HEK293 (cell line): Measurements from ENCODE around the gene ASPSCR1.

Experiments used
- BCL11A ChIP-seq: fragments of 450-650 bp; formaldehyde crosslinking; IDR thresholded peaks from 2 replicates; pipeline ENCODE4 v1.5.1; 2016; ENCODE audit warnings: low read depth, missing biosample characterization, missing genetic modification characterization
- GLI2 ChIP-seq: fragments of 450-650 bp; formaldehyde crosslinking; IDR thresholded peaks from 2 replicates; pipeline ENCODE4; 2017; ENCODE audit warnings: missing biosample characterization, missing genetic modification characterization, low read depth, borderline replicate concordance
- HIC1 ChIP-seq: fragments of 450-650 bp; formaldehyde crosslinking; IDR thresholded peaks from 2 replicates; pipeline ENCODE4 v1.5.1; 2016; ENCODE audit warnings: missing biosample characterization, missing genetic modification characterization
- HOXA7 ChIP-seq: sonication (generic); formaldehyde crosslinking; IDR thresholded peaks from 2 replicates; pipeline ENCODE4 v1.8.1; 2022; ENCODE audit warnings: missing genetic modification reagents, borderline replicate concordance
- INSM2 ChIP-seq: fragments of 450-650 bp; formaldehyde crosslinking; IDR thresholded peaks from 2 replicates; pipeline ENCODE4 v1.5.1; 2016; ENCODE audit warnings: missing biosample characterization, missing genetic modification characterization
- KLF1 ChIP-seq: fragments of 450-650 bp; formaldehyde crosslinking; IDR thresholded peaks from 2 replicates; pipeline ENCODE4 v1.5.1; 2016; ENCODE audit warnings: missing biosample characterization, missing genetic modification characterization
- KLF10 ChIP-seq: fragments of 450-650 bp; IDR thresholded peaks from 2 replicates; pipeline ENCODE4 v1.5.1; 2018; ENCODE audit warnings: missing biosample characterization, mild to moderate bottlenecking, missing genetic modification characterization
- PRDM4 ChIP-seq: fragments of 450-650 bp; formaldehyde crosslinking; IDR thresholded peaks from 2 replicates; pipeline ENCODE4 v1.5.1; 2017; ENCODE audit warnings: missing biosample characterization, missing genetic modification characterization
- PRDM6 ChIP-seq: fragments of 450-650 bp; formaldehyde crosslinking; IDR thresholded peaks from 2 replicates; pipeline ENCODE4 v1.5.1; 2017; ENCODE audit warnings: missing biosample characterization, missing genetic modification characterization
- SP2 ChIP-seq: fragments of 450-650 bp; formaldehyde crosslinking; IDR thresholded peaks from 2 replicates; pipeline ENCODE4 v1.5.1; 2016; ENCODE audit warnings: missing biosample characterization, missing genetic modification characterization
- WT1 ChIP-seq: fragments of 450-650 bp; formaldehyde crosslinking; IDR thresholded peaks from 2 replicates; pipeline ENCODE4 v1.5.1; 2016; ENCODE audit warnings: missing biosample characterization, missing genetic modification characterization
- ZBTB20 ChIP-seq: fragments of 450-650 bp; formaldehyde crosslinking; IDR thresholded peaks from 2 replicates; pipeline ENCODE4 v1.5.1; 2016; ENCODE audit warnings: missing biosample characterization, missing genetic modification characterization
- ZIC2 ChIP-seq: fragments of 450-650 bp; formaldehyde crosslinking; IDR thresholded peaks from 2 replicates; pipeline ENCODE4 v1.5.1; 2016; ENCODE audit warnings: missing biosample characterization, missing genetic modification characterization
- ZNF114 ChIP-seq: fragments of 450-650 bp; formaldehyde crosslinking; IDR thresholded peaks from 2 replicates; pipeline ENCODE4 v1.5.0; 2017; ENCODE audit warnings: missing biosample characterization, missing genetic modification characterization
- ZNF146 ChIP-seq: fragments of 450-650 bp; formaldehyde crosslinking; IDR thresholded peaks from 2 replicates; pipeline ENCODE4 v1.5.1; 2016; ENCODE audit warnings: missing biosample characterization, missing genetic modification characterization
- ZNF18 ChIP-seq: fragments of 450-650 bp; formaldehyde crosslinking; IDR thresholded peaks from 2 replicates; pipeline ENCODE4 v1.5.1; 2016; ENCODE audit warnings: missing biosample characterization, missing genetic modification characterization
- ZNF211 ChIP-seq: fragments of 450-650 bp; formaldehyde crosslinking; IDR thresholded peaks from 2 replicates; pipeline ENCODE4 v1.5.1; 2016; ENCODE audit warnings: low read depth, missing biosample characterization, missing genetic modification characterization
- ZNF223 ChIP-seq: fragments of 450-650 bp; formaldehyde crosslinking; IDR thresholded peaks from 2 replicates; pipeline ENCODE4 v1.5.1; 2016; ENCODE audit warnings: missing biosample characterization, missing genetic modification characterization
- ZNF26 ChIP-seq: fragments of 450-650 bp; formaldehyde crosslinking; IDR thresholded peaks from 2 replicates; pipeline ENCODE4 v1.5.1; 2016; ENCODE audit warnings: missing biosample characterization, missing genetic modification characterization
- ZNF426 ChIP-seq: fragments of 450-650 bp; formaldehyde crosslinking; IDR thresholded peaks from 2 replicates; pipeline ENCODE4 v1.5.1; 2017; ENCODE audit warnings: missing biosample characterization, missing genetic modification characterization, mild to moderate bottlenecking, inconsistent platforms, moderate library complexity
- ZNF776 ChIP-seq: fragments of 450-650 bp; formaldehyde crosslinking; IDR thresholded peaks from 2 replicates; pipeline ENCODE4 v1.5.0; 2017; ENCODE audit warnings: missing biosample characterization, missing genetic modification characterization, borderline replicate concordance
- ZNF785 ChIP-seq: fragments of 450-650 bp; formaldehyde crosslinking; IDR thresholded peaks from 2 replicates; pipeline ENCODE4 v1.5.1; 2016; ENCODE audit warnings: missing biosample characterization, missing genetic modification characterization
- ZSCAN5A ChIP-seq: fragments of 450-650 bp; formaldehyde crosslinking; IDR thresholded peaks from 2 replicates; pipeline ENCODE4 v1.5.1; 2016; ENCODE audit warnings: missing biosample characterization, missing genetic modification characterization
- ZXDB ChIP-seq: fragments of 450-650 bp; formaldehyde crosslinking; IDR thresholded peaks from 2 replicates; pipeline ENCODE4 v1.5.1; 2016; ENCODE audit warnings: missing biosample characterization, missing genetic modification characterization

The ASPSCR1 gene

GRCh38 chr17:82018152-82018988, 40.9 kb downstream of the ASPSCR1 start (continued):
- TF ChIP-seq PRDM6 (tag by site-specific recombination) (no peak), ZNF18 (tag by site-specific recombination) (no peak), HIC1 (peak; percentile 55; the same call in 1 of the 2 replicates), ZNF776 (tag by site-specific recombination) (no peak), WT1 (tag by site-specific recombination) (no peak), ZIC2 (tag by site-specific recombination) (peak; percentile 32; the same call in 1 of the 2 replicates), ZNF426 (tag by site-specific recombination) (no peak), BCL11A (tag by site-specific recombination) (no peak), HOXA7 (CRISPR knock-in tag) (no peak), SP2 (tag by site-specific recombination) (peak; percentile 26; the same call in 1 of the 2 replicates), ZXDB (no peak), PRDM4 (tag by site-specific recombination) (no peak), INSM2 (tag by site-specific recombination) (no peak), ZNF26 (tag by site-specific recombination) (no peak), ZBTB20 (tag by site-specific recombination) (no peak), KLF1 (tag by site-specific recombination) (no peak), ZNF114 (tag by site-specific recombination) (no peak), ZNF785 (tag by site-specific recombination) (no peak), ZSCAN5A (tag by site-specific recombination) (no peak), GLI2 (no peak), KLF10 (no peak), ZNF223 (tag by site-specific recombination) (no peak), ZNF146 (tag by site-specific recombination) (no peak), ZNF211 (tag by site-specific recombination) (no peak)
